Pancreas (tissue), 10 donors: ENCODE results near the gene PRDX6. TPM values are rescaled to one million over a fixed set of nuclear protein-coding genes. Genes with fewer than 3 reads are reported as not detected.

ENCODE experiments used
- ATAC-seq, 4 donors: fragments of 200-7000 bp; cut with Tn5 transposase; one replicate each; pipeline versions ENCODE4 v1.8.0 to v1.9.1; 2020; ENCODE audit warnings: mild to moderate bottlenecking in 4 of 4, moderate library complexity in 4 of 4
- DNase-seq, 6 donors: peaks; one replicate each; pipeline ENCODE4 v3.0.0-alpha.2; 2020
- FAIRE-seq: peaks from 2 replicates; lab custom pipeline; 2012; peaks lifted over from hg19 to GRCh38; lab: Jason Lieb, UNC
- H3K27ac ChIP-seq, 4 donors: fragments of 200-600 bp; sonication (generic); 1 replicate in 3 of 4; 2 replicates in 1 of 4; pipeline versions ENCODE4 v1.5.0 to v1.8.0; 2020
- H3K27me3 ChIP-seq, 4 donors: fragments of 200-600 bp; one replicate each; pipeline ENCODE4 v1.8.0; 2021
- H3K36me3 ChIP-seq, 3 donors: fragments of 200-600 bp; sonication (generic) in 1 of 3; one replicate each; pipeline versions ENCODE4 v1.5.0 to v1.8.0; 2020 to 2021
- H3K4me1 ChIP-seq, 3 donors: fragments of 200-600 bp; one replicate each; pipeline ENCODE4 v1.8.0; 2021
- H3K4me3 ChIP-seq, 4 donors: fragments of 200-600 bp; sonication (generic) in 2 of 4; one replicate each; pipeline versions ENCODE4 v1.5.0 to v1.8.0; 2020 to 2021
- H3K9me3 ChIP-seq, 4 donors: fragments of 200-600 bp; one replicate each; pipeline ENCODE4 v1.8.0; 2021
- WGBS, 2 donors: extraction: QIAGEN DNeasy Blood & Tissue Kit; methylation state at CpG; one replicate each; pipeline ENCODE4 v1.1.7; 2013; 5-methylcytosine and 5-hydroxymethylcytosine counted together
- intact Hi-C, 3 donors: fragments of 100-400 bp; cut with DNase I; formaldehyde crosslinking; loops; one replicate each; pipeline versions ENCODE4 v1.11.1 to v1.14.2; 2022
- polyA plus RNA-seq, 2 donors: library from polyadenylated mRNA; stranded (reverse); fragments of 200-250 nt; gene quantifications; one replicate each; pipeline ENCODE4 v1.2.3, GENCODE V29; 2013
- total RNA-seq, 6 donors: library from RNA; stranded (reverse); fragmentation: NEBNext Ultra II Directional in 4 of 6; extraction: Animal tissue kit (Norgen Biotek cat#: 25700) in 4 of 6; gene quantifications; one replicate each; pipeline versions ENCODE4 v1.2.1 to v1.2.4, GENCODE V29; 2021 to 2023
- TF ChIP-seq, protein P1 (sequence below), 4 donors: fragments of 200-600 bp; sonication (generic) in 3 of 4; IDR thresholded peaks; one replicate each; pipeline versions ENCODE4 v1.5.0 to v1.8.0; 2021; ENCODE audit warnings: antibody characterized with exemption in 4 of 4
- donor health status: healthy with polysubstance abuse.
- donor health status: DM: no; HTN: no; CAD: no; lungs with moderate emphysema.
- donor health status: DM: no; HTN: no; CAD: no.
- donor health status: control.
- donor health status: control.
- donor health status: Bipolar disorder and iron deficiency.
- donor health status: DM: yes; HTN: yes; CAD: no.
- donor health status: DM: no; HTN: no; CAD: no.
- donor health status: DM: no; HTN: no; CAD: no.
- donor health status: DM: yes; HTN: yes; CAD: no.

PRDX6 gene
- total and polyA plus RNA-seq, 8 donors: 89.8 to 129 (median 106) TPM

DNA sequence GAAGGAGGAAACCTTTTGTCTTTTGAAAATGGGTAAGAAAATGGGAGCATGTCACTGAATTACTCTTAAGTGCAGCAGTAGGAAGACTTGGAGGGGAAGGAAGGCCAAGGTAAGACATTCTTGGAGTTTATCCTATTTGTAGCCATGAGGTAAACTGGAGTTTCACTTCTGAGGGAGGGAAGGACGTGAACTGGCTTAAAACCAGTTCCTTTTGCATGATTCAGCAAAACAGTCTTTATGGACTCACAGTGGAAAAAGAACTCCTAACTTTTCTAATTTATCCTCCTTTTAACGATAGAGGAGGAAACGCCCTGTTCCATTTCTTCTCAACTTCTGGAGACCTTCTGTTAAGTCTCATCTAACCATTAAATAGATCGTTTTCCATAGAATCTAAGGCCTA lies 2.5 kb downstream of the PRDX6 start:
- peaks cover 0 to 38% (median 31%) of the 10 kb centered on the region in 3 donors for H3K36me3 ChIP-seq
- TF ChIP-seq, protein P1, sequence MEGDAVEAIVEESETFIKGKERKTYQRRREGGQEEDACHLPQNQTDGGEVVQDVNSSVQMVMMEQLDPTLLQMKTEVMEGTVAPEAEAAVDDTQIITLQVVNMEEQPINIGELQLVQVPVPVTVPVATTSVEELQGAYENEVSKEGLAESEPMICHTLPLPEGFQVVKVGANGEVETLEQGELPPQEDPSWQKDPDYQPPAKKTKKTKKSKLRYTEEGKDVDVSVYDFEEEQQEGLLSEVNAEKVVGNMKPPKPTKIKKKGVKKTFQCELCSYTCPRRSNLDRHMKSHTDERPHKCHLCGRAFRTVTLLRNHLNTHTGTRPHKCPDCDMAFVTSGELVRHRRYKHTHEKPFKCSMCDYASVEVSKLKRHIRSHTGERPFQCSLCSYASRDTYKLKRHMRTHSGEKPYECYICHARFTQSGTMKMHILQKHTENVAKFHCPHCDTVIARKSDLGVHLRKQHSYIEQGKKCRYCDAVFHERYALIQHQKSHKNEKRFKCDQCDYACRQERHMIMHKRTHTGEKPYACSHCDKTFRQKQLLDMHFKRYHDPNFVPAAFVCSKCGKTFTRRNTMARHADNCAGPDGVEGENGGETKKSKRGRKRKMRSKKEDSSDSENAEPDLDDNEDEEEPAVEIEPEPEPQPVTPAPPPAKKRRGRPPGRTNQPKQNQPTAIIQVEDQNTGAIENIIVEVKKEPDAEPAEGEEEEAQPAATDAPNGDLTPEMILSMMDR (IDR thresholded peaks at IDR 0.05): no peak
- no peak overlapping the region for H3K4me3 ChIP-seq
- no peaks in the 10 kb centered on the region for H3K9me3 ChIP-seq
- no peaks in the 10 kb centered on the region for H3K27me3 ChIP-seq
- FAIRE-seq: no peak
- 64 to 70% methylated on average over 4 of the region's 4 CpGs for WGBS, 2 donors
- DNase-seq: no peak
- no peak overlapping the region for H3K27ac ChIP-seq
- no peak for ATAC-seq
- intact Hi-C loops: no loop called here
- H3K4me1 ChIP-seq: peaks cover 12 to 34% (median 12%) of the 10 kb centered on the region in 3 donors

DNA sequence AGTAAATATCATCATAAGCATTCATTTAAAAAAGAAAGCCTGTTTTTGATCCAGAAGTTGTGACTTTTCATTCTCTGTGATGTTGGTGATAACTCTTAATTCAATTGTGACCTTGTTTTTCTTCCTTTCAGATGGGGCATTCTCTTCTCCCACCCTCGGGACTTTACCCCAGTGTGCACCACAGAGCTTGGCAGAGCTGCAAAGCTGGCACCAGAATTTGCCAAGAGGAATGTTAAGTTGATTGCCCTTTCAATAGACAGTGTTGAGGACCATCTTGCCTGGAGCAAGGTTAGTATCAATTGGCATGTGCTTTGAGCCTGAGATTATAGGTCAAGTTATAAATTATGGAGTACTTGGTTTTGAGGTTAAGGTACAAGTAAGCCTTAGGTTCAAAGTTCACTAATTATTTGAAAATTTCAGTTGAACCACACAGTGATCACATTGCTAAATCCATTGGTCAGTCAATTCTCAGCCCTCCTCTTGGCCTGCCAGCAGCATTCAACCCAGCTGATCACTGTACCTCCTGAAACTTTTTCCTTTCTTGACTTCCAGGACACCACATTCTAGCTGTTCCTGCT lies 4.1 kb downstream of the PRDX6 start:
- DNase-seq (no peak), ATAC-seq (no peak), FAIRE-seq (no peak)
- intact Hi-C loops: no loop called here
- Histone ChIP-seq H3K27ac (no peak overlapping the region), H3K4me3 (no peak overlapping the region), H3K36me3 (peaks cover 0 to 54% (median 40%) of the 10 kb centered on the region in 3 donors), H3K9me3 (no peaks in the 10 kb centered on the region), H3K4me1 (peaks cover 12 to 18% (median 12%) of the 10 kb centered on the region in 3 donors), H3K27me3 (no peaks in the 10 kb centered on the region)
- TF ChIP-seq, protein P1 (IDR thresholded peaks at IDR 0.05): no peak
- 74 to 83% methylated on average over 1 of the region's 1 CpG for WGBS, 2 donors

GRCh38 chr1:173482683-173483082 lies 5.5 kb downstream of the PRDX6 start:
- Histone ChIP-seq H3K36me3 (peaks cover 0 to 68% (median 45%) of the 10 kb centered on the region in 3 donors), H3K27ac (no peak overlapping the region), H3K4me3 (no peak overlapping the region), H3K9me3 (no peaks in the 10 kb centered on the region), H3K27me3 (no peaks in the 10 kb centered on the region), H3K4me1 (peaks cover 12 to 18% (median 12%) of the 10 kb centered on the region in 3 donors)
- no peak for DNase-seq
- intact Hi-C loops: no loop called here
- ATAC-seq: no peak
- TF ChIP-seq, protein P1 (IDR thresholded peaks at IDR 0.05): no peak
- FAIRE-seq: no peak
- WGBS, 2 donors: 70 to 79% methylated on average over 1 of the region's 1 CpG

GRCh38 chr1:173484276-173484675 lies 7.1 kb downstream of the PRDX6 start:
- FAIRE-seq (no peak), ATAC-seq (no peak), DNase-seq (no peak)
- no peak overlapping the region for H3K27ac ChIP-seq
- WGBS, 2 donors: 94% methylated on average over 2 of the region's 2 CpGs
- peaks cover 0 to 78% (median 45%) of the 10 kb centered on the region in 3 donors for H3K36me3 ChIP-seq
- TF ChIP-seq, protein P1 (IDR thresholded peaks at IDR 0.05): no peak
- no peaks in the 10 kb centered on the region for H3K9me3 ChIP-seq
- H3K27me3 ChIP-seq: no peaks in the 10 kb centered on the region
- intact Hi-C loops: no loop called here
- peaks cover 4 to 6% (median 6%) of the 10 kb centered on the region in 3 donors for H3K4me1 ChIP-seq
- no peak overlapping the region for H3K4me3 ChIP-seq

GRCh38 chr1:173485401-173485800 lies 8.3 kb downstream of the PRDX6 start:
- Histone ChIP-seq H3K27me3 (no peaks in the 10 kb centered on the region), H3K9me3 (no peaks in the 10 kb centered on the region), H3K4me1 (no peaks in the 10 kb centered on the region), H3K36me3 (peaks cover 0 to 78% (median 45%) of the 10 kb centered on the region in 3 donors), H3K4me3 (no peak overlapping the region), H3K27ac (no peak overlapping the region)
- TF ChIP-seq, protein P1 (IDR thresholded peaks at IDR 0.05): no peak
- DNase-seq (no peak), ATAC-seq (no peak), FAIRE-seq (no peak)
- intact Hi-C loops: no loop called here
- WGBS, 2 donors: 80% methylated on average over 7 of the region's 7 CpGs
